ENCODE data around the gene CHMP3.

DNA sequence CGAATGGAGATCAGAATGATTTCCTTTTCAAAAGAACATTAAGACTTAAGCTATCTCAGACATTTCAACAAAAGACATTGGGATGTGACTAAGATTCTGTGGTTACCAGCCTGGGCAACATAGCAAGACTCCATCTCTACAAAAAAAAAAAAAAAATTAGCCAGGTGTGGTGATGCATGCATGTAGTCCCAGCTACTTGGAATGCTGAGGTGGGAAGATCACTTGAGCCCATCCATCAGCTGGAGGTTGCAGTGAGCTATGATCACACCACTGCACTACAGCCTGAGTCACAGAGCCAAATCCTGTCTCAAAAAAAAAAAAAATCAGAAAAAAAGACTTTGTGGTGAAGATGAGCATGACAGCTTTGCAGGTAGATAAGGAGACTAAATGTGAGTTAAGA is 47.6 kb upstream of the CHMP3 start:
- TF ChIP-seq, protein P1, sequence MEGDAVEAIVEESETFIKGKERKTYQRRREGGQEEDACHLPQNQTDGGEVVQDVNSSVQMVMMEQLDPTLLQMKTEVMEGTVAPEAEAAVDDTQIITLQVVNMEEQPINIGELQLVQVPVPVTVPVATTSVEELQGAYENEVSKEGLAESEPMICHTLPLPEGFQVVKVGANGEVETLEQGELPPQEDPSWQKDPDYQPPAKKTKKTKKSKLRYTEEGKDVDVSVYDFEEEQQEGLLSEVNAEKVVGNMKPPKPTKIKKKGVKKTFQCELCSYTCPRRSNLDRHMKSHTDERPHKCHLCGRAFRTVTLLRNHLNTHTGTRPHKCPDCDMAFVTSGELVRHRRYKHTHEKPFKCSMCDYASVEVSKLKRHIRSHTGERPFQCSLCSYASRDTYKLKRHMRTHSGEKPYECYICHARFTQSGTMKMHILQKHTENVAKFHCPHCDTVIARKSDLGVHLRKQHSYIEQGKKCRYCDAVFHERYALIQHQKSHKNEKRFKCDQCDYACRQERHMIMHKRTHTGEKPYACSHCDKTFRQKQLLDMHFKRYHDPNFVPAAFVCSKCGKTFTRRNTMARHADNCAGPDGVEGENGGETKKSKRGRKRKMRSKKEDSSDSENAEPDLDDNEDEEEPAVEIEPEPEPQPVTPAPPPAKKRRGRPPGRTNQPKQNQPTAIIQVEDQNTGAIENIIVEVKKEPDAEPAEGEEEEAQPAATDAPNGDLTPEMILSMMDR (IDR thresholded peaks at IDR 0.05), result no peak
- no peak for TF ChIP-seq POLR2A (IDR thresholded peaks at IDR 0.05)
